ENCODE results near the gene SELENOO. TPM values are rescaled to one million over a fixed set of nuclear protein-coding genes. Genes with fewer than 3 reads are reported as not detected.

The SELENOO gene
- total and polyA plus RNA-seq, 2 donors from 2014 or later: 19.7 to 42.8 TPM

GRCh38 chr22:50238755-50239154, 37.9 kb downstream of the SELENOO start:
- FAIRE-seq: no peak
- Histone ChIP-seq H3K9me3 (ENCODE audit: control insufficient read depth in 2 of 3, insufficient read depth in 1 of 3, low read length in 3 of 3) (no peaks in the 10 kb centered on the region), H3K9ac (ENCODE audit: low read length in 3 of 3) (no peak overlapping the region), H3K27ac (ENCODE audit: low read depth in 2 of 2, low read length in 2 of 2) (no peak overlapping the region), H3K27me3 (ENCODE audit: control insufficient read depth, insufficient read depth, low read length) (no peaks in the 10 kb centered on the region), H3K36me3 (ENCODE audit: control insufficient read depth in 2 of 3, insufficient read depth in 3 of 3, low read length in 3 of 3) (peaks cover 0 to 15% (median 4%) of the 10 kb centered on the region in 3 donors), H3K4me1 (ENCODE audit: control insufficient read depth in 2 of 3, insufficient read depth in 2 of 3, low read depth in 1 of 3, low read length in 3 of 3) (peaks cover 4 to 15% (median 11%) of the 10 kb centered on the region in 3 donors), H3K4me3 (ENCODE audit: low read length in 3 of 3) (no peak overlapping the region)
- TF ChIP-seq CTCF (IDR thresholded peaks at IDR 0.05; ENCODE audit: borderline replicate concordance, extremely low read depth, insufficient read depth): no peak
- intact Hi-C loops (cut with DNase I): no loop called here
- no peak for DNase-seq

DNA sequence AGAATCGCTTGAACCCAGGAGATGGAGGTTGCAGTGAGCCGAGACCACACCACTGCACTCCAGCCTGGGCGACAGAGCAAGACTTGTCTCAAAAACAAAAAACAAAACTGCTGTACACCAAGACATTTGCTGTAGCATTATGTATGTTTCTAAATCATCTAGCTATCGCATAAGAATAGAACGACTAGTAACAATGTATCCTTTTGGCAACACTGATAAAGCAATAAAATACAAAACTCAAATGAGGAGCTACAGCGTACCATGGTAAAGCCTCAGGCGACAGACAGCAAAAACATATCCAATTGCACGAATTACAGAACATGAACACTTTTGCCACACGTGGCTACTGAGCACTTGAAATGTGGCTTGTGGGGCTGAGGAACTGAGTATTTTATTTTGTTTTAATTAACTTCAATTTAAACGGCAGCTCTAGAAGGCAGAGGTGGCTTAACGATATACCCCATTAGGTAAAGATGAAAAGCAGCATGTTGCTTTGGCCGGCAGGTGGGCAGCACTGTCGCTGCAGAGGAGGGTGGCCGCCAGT, 41.7 kb downstream of the SELENOO start:
- Histone ChIP-seq H3K27me3 (ENCODE audit: control insufficient read depth, insufficient read depth, low read length) (no peaks in the 10 kb centered on the region), H3K4me3 (ENCODE audit: low read length in 3 of 3) (peak overlapping the region; percentile 57 to 93 (median 57)), H3K9ac (ENCODE audit: low read length in 3 of 3) (peak overlapping the region in 2 of 3 donors; percentile 40 to 59), H3K4me1 (ENCODE audit: control insufficient read depth in 2 of 3, insufficient read depth in 2 of 3, low read depth in 1 of 3, low read length in 3 of 3) (peaks cover 4 to 29% (median 11%) of the 10 kb centered on the region in 3 donors), H3K9me3 (ENCODE audit: control insufficient read depth in 2 of 3, insufficient read depth in 1 of 3, low read length in 3 of 3) (no peaks in the 10 kb centered on the region), H3K27ac (ENCODE audit: low read depth in 2 of 2, low read length in 2 of 2) (no peak overlapping the region), H3K36me3 (ENCODE audit: control insufficient read depth in 2 of 3, insufficient read depth in 3 of 3, low read length in 3 of 3) (peaks cover 0 to 17% (median 0%) of the 10 kb centered on the region in 3 donors)
- DNase-seq (no peak), FAIRE-seq (no peak)
- no peak for TF ChIP-seq CTCF (IDR thresholded peaks at IDR 0.05; ENCODE audit: borderline replicate concordance, extremely low read depth, insufficient read depth)
- intact Hi-C loops (cut with DNase I): no loop called here

- TF ChIP-seq CTCF (IDR thresholded peaks at IDR 0.05; ENCODE audit: borderline replicate concordance, extremely low read depth, insufficient read depth): no peak
- Histone ChIP-seq H3K27me3 (ENCODE audit: control insufficient read depth, insufficient read depth, low read length) (no peaks in the 10 kb centered on the region), H3K9ac (ENCODE audit: low read length in 3 of 3) (peak overlapping the region; percentile 72 to 81 (median 79)), H3K27ac (ENCODE audit: low read depth in 2 of 2, low read length in 2 of 2) (peak overlapping the region in 1 of 2 donors; percentile 83), H3K9me3 (ENCODE audit: control insufficient read depth in 2 of 3, insufficient read depth in 1 of 3, low read length in 3 of 3) (no peaks in the 10 kb centered on the region), H3K4me3 (ENCODE audit: low read length in 3 of 3) (peak overlapping the region; percentile 75 to 93 (median 89)), H3K36me3 (ENCODE audit: control insufficient read depth in 2 of 3, insufficient read depth in 3 of 3, low read length in 3 of 3) (peaks cover 0 to 20% (median 0%) of the 10 kb centered on the region in 3 donors), H3K4me1 (ENCODE audit: control insufficient read depth in 2 of 3, insufficient read depth in 2 of 3, low read depth in 1 of 3, low read length in 3 of 3) (peaks cover 4 to 35% (median 11%) of the 10 kb centered on the region in 3 donors)
- DNase-seq (peak in 1 of 5 donors; percentile 52), FAIRE-seq (no peak)
- intact Hi-C loops (cut with DNase I): no loop called here
Observed at GRCh38 chr22:50243685-50244419, 43.0 kb downstream of the SELENOO start.
